ENCODE results near the gene ASF1B. TPM values are rescaled to one million over a fixed set of nuclear protein-coding genes. Genes with fewer than 3 reads are reported as not detected.

ASF1B gene
- total RNA-seq, 1 donor from 2014 or later = 27.4 TPM

DNA sequence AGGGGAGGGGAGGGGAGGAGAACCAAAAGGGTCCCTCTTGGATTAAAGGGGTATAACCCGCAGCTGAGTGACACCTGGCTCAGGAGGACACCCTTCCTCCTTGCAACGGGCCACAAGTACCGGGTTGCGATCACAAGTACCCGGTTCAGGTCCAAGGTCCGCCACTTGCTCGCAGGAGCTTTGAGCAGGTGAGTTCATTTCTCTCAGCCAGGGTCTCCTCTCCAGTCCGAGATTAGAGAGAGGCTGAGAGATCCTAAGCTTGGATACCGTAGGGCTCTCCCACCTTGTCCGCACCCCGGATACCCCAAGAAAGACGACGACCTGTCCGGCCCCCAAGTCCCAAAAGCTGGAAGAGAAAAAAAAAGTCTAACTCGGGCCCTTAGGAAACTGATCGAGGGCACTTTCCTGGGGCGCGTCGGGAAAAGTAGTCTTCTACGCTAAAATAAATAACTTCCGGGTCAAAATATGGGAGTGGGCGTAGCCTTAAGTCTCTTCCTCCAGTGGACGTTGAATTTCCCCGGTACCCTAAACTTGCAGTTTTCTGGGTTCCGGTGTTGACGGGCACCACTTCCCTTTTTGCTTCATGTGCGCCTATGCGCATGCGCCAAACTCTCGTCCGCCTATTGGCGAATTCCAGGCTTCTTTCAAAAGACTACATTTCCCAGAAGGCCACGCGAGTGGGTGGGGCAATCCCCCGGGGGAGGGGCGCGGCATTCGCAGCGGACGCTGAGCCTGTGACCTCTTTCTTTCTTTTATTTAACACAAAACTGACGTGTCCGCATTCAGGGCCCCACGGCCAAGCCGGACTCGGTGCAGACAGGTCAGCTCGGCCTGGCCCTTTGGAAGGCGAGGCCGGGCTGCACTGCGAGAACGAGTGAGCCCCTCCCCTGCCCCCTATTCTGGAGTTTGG is 55.2 kb downstream of the ASF1B start:
- H3K27ac Mint-ChIP-seq = peak overlapping the region; percentile 93
- no peak for TF ChIP-seq CTCF (conservative IDR thresholded peaks at IDR 0.05)
- H3K36me3 Mint-ChIP-seq = no peaks in the 10 kb centered on the region
- H3K9me3 Mint-ChIP-seq = no peaks in the 10 kb centered on the region
- peak overlapping the region; percentile 95 for H3K4me3 Mint-ChIP-seq
- no peaks in the 10 kb centered on the region for H3K27me3 Mint-ChIP-seq
- peaks cover 6% of the 10 kb centered on the region for H3K4me1 Mint-ChIP-seq (ENCODE audit: unreplicated experiment)
- DNase-seq (ENCODE audit: extremely low spot score, unreplicated experiment) = peak; percentile 99

DNA sequence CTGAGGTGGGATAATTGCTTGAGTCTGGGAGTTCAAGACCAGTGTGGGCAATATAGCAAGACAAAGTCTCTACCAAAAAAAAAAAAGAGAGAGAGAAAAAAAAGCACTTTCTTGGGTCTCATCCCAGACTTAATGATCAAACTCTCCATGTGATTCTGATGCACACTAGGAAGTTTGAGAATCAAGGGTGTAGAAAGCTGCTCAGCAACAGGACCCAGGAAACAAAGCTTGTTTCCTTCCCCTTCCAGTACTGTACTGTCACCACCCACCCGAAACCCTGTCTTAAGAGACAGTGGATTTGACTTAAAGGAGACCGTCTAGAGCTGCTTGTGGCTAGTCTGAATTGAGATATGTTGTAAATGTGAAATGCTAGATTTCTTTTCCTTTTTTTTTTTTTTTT is 58.0 kb downstream of the ASF1B start:
- H3K27ac Mint-ChIP-seq = no peak overlapping the region
- H3K36me3 Mint-ChIP-seq = no peaks in the 10 kb centered on the region
- peaks cover 6% of the 10 kb centered on the region for H3K4me1 Mint-ChIP-seq (ENCODE audit: unreplicated experiment)
- DNase-seq (ENCODE audit: extremely low spot score, unreplicated experiment) = no peak
- H3K27me3 Mint-ChIP-seq = peaks cover 3% of the 10 kb centered on the region
- H3K4me3 Mint-ChIP-seq = no peak overlapping the region
- H3K9me3 Mint-ChIP-seq = no peaks in the 10 kb centered on the region
- TF ChIP-seq CTCF (conservative IDR thresholded peaks at IDR 0.05) = no peak

DNA sequence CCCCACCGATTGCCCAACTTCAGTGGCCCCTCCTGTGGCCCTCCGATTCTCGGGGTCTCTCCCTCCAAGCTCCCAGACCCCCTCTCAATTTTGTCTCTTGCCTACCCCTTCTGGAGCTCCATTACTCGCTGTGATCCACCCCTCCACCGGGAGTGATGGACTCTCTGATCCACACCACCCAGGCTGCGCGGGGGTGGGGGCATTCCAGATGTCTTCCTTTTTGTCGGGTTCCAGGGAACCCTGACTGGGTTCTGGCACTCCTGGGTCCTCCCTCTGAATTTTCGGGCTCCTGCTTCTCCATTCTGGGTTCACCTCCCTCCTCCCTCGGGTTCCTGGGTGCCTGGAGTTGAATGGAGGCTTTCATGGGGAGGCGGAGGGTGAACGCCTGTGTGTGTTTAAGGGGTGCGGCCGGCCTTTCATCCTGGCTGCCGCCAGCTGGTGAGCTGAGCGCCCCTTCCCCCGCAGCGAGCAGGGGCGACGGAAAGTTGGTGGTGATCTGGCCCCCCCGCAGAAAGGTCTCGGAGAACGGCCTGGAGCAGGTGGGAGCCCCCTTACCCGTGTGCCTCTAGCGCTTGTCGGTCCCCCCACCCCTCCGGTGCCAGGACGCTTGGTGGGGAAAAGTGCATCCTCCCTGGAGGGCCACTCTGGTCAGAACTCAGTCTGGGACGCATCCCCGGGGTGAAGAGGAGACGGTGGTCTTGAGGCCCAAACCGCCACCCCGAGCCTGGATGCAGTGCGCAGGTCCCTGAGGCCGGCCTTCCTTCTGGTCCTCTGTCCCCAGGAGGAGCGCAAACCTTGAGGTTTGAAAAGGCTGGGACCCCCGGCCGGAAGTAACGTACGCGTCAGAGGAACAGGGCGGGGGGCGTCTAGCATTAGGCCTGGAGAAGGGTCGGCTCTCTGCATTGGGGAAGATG is 62.2 kb downstream of the ASF1B start:
- DNase-seq (ENCODE audit: extremely low spot score, unreplicated experiment) = no peak
- Mint-ChIP-seq H3K27ac (peak overlapping the region; percentile 91), H3K36me3 (no peaks in the 10 kb centered on the region), H3K9me3 (no peaks in the 10 kb centered on the region), H3K4me1 (ENCODE audit: unreplicated experiment) (no peaks in the 10 kb centered on the region), H3K27me3 (peaks cover 6% of the 10 kb centered on the region), H3K4me3 (peak overlapping the region; percentile 94)
- TF ChIP-seq CTCF (conservative IDR thresholded peaks at IDR 0.05) = no peak

DNA sequence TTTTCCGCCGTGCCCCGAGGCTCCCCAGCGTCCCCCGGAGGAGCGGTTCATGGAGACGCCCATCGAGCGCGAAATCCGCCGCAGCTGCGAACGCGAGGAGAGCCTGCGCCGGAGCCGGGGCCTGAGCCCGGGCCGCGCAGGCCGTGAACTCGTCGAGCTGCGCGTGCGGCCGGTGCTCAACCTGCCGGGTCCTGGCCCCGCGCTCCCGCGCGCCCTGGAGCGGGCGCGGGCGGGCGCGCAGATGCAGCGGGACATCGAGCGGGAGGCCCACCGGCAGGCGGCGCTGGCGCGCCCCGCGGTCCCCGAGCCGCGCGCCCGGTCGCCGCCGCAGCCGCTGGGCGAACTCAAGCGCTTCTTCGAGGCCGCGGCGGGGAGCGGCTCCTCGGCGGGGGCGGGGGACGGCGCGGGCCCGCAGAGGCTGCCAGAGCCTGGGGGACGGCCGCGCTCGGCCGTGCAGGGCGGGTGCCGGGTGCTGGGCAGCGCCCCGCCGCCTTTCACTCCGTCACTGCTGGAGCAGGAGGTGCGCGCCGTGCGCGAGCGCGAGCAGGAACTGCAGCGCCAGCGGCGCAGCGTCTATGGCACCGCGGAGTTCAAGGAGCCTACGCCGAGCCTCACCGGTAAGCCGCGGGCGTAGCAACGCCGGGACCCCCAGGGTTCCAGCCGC is 63.0 kb downstream of the ASF1B start:
- peak overlapping the region; percentile 91 for H3K27ac Mint-ChIP-seq
- peak; percentile 71 for TF ChIP-seq CTCF (conservative IDR thresholded peaks at IDR 0.05)
- H3K27me3 Mint-ChIP-seq = peaks cover 6% of the 10 kb centered on the region
- peak; percentile 87 for DNase-seq (ENCODE audit: extremely low spot score, unreplicated experiment)
- peak overlapping the region; percentile 94 for H3K4me3 Mint-ChIP-seq
- no peaks in the 10 kb centered on the region for H3K9me3 Mint-ChIP-seq
- no peaks in the 10 kb centered on the region for H3K4me1 Mint-ChIP-seq (ENCODE audit: unreplicated experiment)
- no peaks in the 10 kb centered on the region for H3K36me3 Mint-ChIP-seq

DNA sequence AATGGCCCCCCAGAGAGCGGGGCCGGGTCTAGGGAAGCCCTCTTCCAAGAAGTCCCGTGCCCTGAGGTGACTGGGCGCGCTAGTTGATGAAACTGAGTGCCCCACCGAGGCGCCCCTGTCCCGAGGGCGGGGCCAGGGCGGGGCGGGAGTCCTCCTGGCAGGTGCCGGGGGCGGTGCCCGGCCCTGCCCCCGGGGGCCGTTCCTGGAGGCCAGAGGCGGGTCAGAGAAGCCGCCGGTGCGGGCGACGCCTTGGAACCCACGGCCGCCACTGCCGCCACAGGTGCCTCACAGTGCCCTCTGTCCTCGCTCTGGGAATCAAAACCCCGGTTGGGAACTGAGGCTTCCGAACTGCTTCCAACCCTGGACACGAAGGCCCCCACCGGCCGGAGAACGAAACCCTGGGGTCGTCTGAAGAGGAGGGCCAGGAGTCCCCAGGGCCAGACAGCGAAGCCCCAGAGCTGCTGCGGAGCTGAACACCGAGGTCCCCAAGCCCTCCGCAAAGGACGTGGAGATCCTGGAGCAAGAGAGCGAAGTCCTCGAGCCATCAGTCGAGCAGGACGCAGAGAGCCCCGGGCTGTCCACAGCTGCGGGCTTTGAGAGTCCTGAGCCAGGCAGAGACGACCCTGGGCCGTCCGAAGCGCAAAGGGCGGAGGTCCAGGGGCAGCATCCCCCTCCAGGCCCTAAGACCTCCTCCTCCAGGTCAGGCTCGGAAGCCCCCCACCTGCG is 63.7 kb downstream of the ASF1B start, which contains the start of gene MISP3:
Gene MISP3 (plus strand): TSS at position 252 of the 726 bp plus-strand sequence. CDS start 524 bp downstream, outside the sequence.
- H3K9me3 Mint-ChIP-seq = no peaks in the 10 kb centered on the region
- no peak for TF ChIP-seq CTCF (conservative IDR thresholded peaks at IDR 0.05)
- DNase-seq (ENCODE audit: extremely low spot score, unreplicated experiment) = no peak

More for the DNA sequence above, 63.7 kb downstream of the ASF1B start, which contains the start of gene MISP3:
- H3K4me3 Mint-ChIP-seq = peak within 1 kb of the TSS; percentile 94
- no peaks in the 10 kb centered on the region for H3K36me3 Mint-ChIP-seq
- peak within 1 kb of the TSS; percentile 72 for H3K27ac Mint-ChIP-seq
- no peaks in the 10 kb centered on the region for H3K4me1 Mint-ChIP-seq (ENCODE audit: unreplicated experiment)
- H3K27me3 Mint-ChIP-seq = peaks cover 6% of the 10 kb centered on the region
